ENCODE measurements around the gene KMT2D.

GRCh38 chr12:49069507-49070346 is 9.1 kb upstream of the KMT2D start, which contains the start of gene RHEBL1:
- TF ChIP-seq, protein P1, sequence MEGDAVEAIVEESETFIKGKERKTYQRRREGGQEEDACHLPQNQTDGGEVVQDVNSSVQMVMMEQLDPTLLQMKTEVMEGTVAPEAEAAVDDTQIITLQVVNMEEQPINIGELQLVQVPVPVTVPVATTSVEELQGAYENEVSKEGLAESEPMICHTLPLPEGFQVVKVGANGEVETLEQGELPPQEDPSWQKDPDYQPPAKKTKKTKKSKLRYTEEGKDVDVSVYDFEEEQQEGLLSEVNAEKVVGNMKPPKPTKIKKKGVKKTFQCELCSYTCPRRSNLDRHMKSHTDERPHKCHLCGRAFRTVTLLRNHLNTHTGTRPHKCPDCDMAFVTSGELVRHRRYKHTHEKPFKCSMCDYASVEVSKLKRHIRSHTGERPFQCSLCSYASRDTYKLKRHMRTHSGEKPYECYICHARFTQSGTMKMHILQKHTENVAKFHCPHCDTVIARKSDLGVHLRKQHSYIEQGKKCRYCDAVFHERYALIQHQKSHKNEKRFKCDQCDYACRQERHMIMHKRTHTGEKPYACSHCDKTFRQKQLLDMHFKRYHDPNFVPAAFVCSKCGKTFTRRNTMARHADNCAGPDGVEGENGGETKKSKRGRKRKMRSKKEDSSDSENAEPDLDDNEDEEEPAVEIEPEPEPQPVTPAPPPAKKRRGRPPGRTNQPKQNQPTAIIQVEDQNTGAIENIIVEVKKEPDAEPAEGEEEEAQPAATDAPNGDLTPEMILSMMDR (IDR thresholded peaks at IDR 0.05): no peak
- no peak for TF ChIP-seq POLR2A (IDR thresholded peaks at IDR 0.05)

Measured in testis (tissue), 2 donors.